ENCODE data around the gene ZNRF2.

GRCh38 chr7:30244340-30244739, 40.1 kb upstream of the ZNRF2 start:
- TF ChIP-seq CTCF (IDR thresholded peaks at IDR 0.05) (no peak), POLR2A (IDR thresholded peaks at IDR 0.05) (no peak), EP300 (IDR thresholded peaks at IDR 0.05) (no peak), POLR2AphosphoS5 (IDR thresholded peaks at IDR 0.05) (no peak)
